NCI-H524 treated with DMSO at 0.1 percent for 48 hours (cell line): ENCODE results near the gene USP17L11.
"Not testable (repeated sequence)": the region's sequence is repeated elsewhere in the genome, so short reads cannot be mapped to it uniquely, and the experiment has no call there.

Experiments used
- DNase-seq: peaks from one replicate; lab custom pipeline; 2025; lab: John Stamatoyannopoulos, UW

The USP17L11 gene, protein sequence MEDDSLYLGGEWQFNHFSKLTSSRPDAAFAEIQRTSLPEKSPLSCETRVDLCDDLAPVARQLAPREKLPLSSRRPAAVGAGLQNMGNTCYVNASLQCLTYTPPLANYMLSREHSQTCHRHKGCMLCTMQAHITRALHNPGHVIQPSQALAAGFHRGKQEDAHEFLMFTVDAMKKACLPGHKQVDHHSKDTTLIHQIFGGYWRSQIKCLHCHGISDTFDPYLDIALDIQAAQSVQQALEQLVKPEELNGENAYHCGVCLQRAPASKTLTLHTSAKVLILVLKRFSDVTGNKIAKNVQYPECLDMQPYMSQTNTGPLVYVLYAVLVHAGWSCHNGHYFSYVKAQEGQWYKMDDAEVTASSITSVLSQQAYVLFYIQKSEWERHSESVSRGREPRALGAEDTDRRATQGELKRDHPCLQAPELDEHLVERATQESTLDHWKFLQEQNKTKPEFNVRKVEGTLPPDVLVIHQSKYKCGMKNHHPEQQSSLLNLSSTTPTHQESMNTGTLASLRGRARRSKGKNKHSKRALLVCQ

DNA sequence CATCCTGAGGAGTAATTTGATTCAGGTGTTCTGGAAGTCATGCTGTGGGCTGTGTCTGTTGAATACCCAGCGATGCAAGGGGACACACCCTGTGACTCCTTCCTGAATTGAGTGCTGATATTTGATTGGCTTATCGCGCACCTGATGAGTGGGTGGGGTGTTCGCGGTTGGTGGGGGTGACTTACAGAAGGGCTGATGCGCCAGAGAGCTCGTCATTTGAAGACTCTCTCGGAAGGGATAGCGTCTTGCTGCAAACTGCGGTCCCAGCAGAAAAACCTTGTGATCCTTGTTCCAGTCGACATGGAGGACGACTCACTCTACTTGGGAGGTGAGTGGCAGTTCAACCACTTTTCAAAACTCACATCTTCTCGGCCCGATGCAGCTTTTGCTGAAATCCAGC is at the start of gene USP17L11:
Gene USP17L11, plus strand, starts transcription at position 301 of the 400 bp plus-strand sequence. Its CDS starts 0 bp downstream, at position 301.
- DNase-seq: not testable (repeated sequence)

DNA sequence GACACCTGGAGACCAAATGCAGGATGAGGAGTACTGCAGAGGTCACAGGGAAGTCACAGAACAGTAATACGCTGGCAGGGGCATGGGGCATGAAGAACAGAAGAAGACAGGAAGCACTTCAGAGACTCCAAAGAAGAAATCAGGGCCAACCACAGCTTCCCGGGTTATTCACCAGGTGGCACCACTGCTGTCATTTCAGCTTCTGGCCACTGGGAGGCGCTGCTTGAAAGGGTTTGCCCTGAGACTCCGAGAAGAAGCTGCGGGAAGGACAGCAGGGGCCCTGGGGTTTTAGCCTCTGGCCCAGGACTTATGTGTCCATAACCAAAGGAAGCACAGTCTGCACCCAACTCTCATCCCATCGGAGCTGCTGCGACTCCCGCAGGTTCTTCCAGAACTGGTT is 49.2 kb upstream of the USP17L11 start:
- DNase-seq: not testable (repeated sequence)

DNA sequence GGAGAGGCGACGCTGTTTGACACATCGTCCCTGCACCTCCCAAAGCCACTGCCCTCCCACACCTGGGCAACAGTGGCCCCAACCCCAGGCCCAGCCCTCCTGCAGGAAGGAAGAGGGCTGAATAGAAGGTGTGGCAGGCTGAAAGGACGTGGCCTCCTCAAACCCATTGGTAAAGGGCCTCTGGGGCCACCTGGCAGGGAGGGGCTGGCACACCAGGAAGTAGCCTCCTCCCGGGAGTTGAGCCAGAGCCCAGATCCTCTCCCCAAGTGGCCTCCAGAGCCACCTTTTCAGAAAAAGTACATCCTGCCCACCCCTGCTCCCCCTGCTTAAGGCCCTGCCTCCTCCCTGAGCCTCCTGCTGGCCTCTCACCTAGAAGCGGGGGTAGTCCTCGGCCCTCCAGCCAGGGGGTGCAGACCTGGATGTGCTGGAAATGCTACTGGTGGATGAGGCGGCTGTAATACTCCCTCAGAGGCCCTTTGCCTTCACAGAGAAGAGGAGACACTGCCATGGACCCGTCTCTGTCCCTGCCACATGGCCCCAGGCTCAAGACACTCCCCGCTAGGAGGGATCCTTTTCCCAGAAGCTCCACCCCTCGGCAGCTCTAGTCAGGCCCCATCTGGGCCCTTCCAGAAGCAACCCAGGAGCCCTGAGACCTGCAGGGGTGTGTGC is 45.3 kb upstream of the USP17L11 start, which contains the start of gene FAM90A26:
Gene FAM90A26, plus strand, starts transcription at position 619 of the 669 bp plus-strand sequence. CDS start 2,764 bp downstream, outside the sequence.
- not testable (repeated sequence) for DNase-seq

DNA sequence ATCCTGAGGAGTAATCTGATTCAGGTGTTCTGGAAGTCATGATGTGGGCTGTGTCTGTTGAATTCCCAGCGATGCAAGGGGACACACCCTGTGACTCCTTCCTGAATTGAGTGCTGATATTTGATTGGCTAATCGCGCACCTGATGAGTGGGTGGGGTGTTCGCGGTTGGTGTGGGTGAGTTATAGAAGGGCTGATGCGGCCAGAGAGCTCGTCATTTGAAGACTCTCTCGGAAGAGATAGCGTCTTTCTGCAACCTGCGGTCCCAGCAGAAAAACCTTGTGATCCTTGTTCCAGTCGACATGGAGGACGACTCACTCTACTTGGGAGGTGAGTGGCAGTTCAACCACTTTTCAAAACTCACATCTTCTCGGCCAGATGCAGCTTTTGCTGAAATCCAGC is 4.8 kb upstream of the USP17L11 start, which contains the start of gene USP17L10:
Gene USP17L10, plus strand, starts transcription at position 301 of the 400 bp plus-strand sequence. Its CDS starts 0 bp downstream, at position 301.
- DNase-seq: not testable (repeated sequence)

DNA sequence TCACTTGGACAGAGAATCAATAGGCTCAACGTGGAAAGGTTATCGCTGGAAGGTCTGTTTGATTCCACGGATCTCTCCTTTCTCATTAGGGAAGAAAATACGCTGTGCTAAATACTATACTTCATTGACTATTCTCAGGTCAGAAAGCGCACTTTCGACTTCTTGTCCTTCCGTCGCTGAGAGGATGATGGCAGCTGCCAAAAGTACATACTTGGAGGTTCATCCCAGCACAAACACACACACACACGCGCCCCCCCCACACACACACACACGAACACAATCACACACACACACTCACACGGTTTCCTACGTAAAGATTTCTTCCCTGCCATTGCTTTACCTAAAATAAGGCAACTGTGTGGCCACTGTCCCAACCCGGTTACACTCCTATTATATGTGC is 504 bp upstream of the USP17L11 start:
- not testable (repeated sequence) for DNase-seq

DNA sequence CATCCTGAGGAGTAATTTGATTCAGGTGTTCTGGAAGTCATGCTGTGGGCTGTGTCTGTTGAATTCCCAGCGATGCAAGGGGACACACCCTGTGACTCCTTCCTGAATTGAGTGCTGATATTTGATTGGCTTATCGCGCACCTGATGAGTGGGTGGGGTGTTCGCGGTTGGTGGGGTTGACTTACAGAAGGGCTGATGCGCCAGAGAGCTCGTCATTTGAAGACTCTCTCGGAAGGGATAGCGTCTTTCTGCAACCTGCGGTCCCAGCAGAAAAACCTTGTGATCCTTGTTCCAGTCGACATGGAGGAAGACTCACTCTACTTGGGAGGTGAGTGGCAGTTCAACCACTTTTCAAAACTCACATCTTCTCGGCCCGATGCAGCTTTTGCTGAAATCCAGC is 4.6 kb downstream of the USP17L11 start, which contains the start of gene USP17L12:
Gene USP17L12, plus strand, starts transcription at position 301 of the 400 bp plus-strand sequence. Its CDS starts 0 bp downstream, at position 301.
- not testable (repeated sequence) for DNase-seq

DNA sequence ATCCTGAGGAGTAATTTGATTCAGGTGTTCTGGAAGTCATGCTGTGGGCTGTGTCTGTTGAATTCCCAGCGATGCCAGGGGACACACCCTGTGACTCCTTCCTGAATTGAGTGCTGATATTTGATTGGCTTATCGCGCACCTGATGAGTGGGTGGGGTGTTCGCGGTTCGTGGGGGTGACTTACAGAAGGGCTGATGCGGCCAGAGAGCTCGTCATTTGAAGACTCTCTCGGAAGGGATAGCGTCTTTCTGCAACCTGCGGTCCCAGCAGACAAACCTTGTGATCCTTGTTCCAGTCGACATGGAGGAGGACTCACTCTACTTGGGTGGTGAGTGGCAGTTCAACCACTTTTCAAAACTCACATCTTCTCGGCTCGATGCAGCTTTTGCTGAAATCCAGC is 9.4 kb downstream of the USP17L11 start, which contains the start of gene USP17L13:
Gene USP17L13, plus strand, starts transcription at position 301 of the 400 bp plus-strand sequence. Its CDS starts 0 bp downstream, at position 301.
- DNase-seq: not testable (repeated sequence)

DNA sequence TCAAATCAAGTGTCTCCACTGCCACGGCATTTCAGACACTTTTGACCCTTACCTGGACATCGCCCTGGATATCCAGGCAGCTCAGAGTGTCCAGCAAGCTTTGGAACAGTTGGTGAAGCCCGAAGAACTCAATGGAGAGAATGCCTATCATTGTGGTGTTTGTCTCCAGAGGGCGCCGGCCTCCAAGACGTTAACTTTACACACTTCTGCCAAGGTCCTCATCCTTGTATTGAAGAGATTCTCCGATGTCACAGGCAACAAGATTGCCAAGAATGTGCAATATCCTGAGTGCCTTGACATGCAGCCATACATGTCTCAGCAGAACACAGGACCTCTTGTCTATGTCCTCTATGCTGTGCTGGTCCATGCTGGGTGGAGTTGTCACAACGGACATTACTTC is 15.0 kb downstream of the USP17L11 start:
- DNase-seq: not testable (repeated sequence)

DNA sequence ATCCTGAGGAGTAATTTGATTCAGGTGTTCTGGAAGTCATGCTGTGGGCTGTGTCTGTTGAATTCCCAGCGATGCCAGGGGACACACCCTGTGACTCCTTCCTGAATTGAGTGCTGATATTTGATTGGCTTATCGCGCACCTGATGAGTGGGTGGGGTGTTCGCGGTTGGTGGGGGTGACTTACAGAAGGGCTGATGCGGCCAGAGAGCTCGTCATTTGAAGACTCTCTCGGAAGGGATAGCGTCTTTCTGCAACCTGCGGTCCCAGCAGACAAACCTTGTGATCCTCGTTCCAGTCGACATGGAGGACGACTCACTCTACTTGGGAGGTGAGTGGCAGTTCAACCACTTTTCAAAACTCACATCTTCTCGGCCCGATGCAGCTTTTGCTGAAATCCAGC is 18.9 kb downstream of the USP17L11 start, which contains the start of gene USP17L15:
Gene USP17L15, plus strand, starts transcription at position 301 of the 400 bp plus-strand sequence. Its CDS starts 0 bp downstream, at position 301.
- DNase-seq: not testable (repeated sequence)

DNA sequence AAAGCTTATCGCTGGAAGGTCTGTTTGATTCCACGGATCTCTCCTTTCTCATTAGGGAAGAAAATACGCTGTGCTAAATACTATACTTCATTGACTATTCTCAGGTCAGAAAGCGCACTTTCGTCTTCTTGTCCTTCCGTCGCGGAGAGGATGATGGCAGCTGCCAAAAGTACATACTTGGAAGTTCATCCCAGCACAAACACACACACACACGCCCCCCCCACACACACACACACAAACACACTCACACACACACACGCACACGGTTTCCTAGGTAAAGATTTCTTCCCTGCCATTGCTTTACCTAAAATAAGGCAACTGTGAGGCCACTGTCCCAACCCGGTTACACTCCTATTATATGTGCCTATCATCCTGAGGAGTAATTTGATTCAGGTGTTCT is 23.3 kb downstream of the USP17L11 start:
- DNase-seq: not testable (repeated sequence)

DNA sequence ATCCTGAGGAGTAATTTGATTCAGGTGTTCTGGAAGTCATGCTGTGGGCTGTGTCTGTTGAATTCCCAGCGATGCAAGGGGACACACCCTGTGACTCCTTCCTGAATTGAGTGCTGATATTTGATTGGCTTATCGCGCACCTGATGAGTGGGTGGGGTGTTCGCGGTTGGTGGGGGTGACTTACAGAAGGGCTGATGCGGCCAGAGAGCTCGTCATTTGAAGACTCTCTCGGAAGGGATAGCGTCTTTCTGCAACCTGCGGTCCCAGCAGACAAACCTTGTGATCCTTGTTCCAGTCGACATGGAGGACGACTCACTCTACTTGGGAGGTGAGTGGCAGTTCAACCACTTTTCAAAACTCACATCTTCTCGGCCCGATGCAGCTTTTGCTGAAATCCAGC is 28.4 kb downstream of the USP17L11 start, which contains the start of gene USP17L17:
Gene USP17L17, plus strand, starts transcription at position 301 of the 400 bp plus-strand sequence. Its CDS starts 0 bp downstream, at position 301.
- DNase-seq: not testable (repeated sequence)

DNA sequence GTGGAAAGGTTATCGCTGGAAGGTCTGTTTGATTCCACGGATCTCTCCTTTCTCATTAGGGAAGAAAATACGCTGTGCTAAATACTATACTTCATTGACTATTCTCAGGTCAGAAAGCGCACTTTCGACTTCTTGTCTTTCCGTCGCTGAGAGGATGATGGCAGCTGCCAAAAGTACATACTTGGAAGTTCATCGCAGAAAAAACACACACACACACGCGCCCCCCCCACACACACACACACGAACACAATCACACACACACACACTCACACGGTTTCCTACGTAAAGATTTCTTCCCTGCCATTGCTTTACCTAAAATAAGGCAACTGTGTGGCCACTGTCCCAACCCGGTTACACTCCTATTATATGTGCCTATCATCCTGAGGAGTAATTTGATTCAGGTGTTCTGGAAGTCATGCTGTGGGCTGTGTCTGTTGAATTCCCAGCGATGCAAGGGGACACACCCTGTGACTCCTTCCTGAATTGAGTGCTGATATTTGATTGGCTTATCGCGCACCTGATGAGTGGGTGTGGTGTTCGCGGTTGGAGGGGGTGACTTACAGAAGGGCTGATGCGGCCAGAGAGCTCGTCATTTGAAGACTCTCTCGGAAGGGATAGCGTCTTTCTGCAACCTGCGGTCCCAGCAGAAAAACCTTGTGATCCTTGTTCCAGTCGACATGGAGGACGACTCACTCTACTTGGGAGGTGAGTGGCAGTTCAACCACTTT is 32.9 kb downstream of the USP17L11 start, which contains the start of gene USP17L18:
Gene USP17L18, plus strand, starts transcription at position 678 of the 728 bp plus-strand sequence. Its CDS starts 0 bp downstream, at position 678.
- DNase-seq: not testable (repeated sequence)

DNA sequence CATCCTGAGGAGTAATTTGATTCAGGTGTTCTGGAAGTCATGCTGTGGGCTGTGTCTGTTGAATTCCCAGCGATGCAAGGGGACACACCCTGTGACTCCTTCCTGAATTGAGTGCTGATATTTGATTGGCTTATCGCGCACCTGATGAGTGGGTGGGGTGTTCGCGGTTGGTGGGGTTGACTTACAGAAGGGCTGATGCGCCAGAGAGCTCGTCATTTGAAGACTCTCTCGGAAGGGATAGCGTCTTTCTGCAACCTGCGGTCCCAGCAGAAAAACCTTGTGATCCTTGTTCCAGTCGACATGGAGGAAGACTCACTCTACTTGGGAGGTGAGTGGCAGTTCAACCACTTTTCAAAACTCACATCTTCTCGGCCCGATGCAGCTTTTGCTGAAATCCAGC is 37.9 kb downstream of the USP17L11 start, which contains the start of gene USP17L19:
Gene USP17L19, plus strand, starts transcription at position 301 of the 400 bp plus-strand sequence. Its CDS starts 0 bp downstream, at position 301.
- DNase-seq: not testable (repeated sequence)

DNA sequence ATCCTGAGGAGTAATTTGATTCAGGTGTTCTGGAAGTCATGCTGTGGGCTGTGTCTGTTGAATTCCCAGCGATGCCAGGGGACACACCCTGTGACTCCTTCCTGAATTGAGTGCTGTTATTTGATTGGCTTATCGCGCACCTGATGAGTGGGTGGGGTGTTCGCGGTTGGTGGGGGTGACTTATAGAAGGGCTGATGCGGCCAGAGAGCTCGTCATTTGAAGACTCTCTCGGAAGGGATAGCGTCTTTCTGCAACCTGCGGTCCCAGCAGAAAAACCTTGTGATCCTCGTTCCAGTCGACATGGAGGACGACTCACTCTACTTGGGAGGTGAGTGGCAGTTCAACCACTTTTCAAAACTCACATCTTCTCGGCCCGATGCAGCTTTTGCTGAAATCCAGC is 42.6 kb downstream of the USP17L11 start, which contains the start of gene USP17L20:
Gene USP17L20, plus strand, starts transcription at position 301 of the 400 bp plus-strand sequence. Its CDS starts 0 bp downstream, at position 301.
- not testable (repeated sequence) for DNase-seq

DNA sequence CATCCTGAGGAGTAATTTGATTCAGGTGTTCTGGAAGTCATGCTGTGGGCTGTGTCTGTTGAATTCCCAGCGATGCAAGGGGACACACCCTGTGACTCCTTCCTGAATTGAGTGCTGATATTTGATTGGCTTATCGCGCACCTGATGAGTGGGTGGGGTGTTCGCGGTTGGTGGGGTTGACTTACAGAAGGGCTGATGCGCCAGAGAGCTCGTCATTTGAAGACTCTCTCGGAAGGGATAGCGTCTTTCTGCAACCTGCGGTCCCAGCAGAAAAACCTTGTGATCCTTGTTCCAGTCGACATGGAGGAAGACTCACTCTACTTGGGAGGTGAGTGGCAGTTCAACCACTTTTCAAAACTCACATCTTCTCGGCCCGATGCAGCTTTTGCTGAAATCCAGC is 47.4 kb downstream of the USP17L11 start, which contains the start of gene USP17L21:
Gene USP17L21, plus strand, starts transcription at position 301 of the 400 bp plus-strand sequence. Its CDS starts 0 bp downstream, at position 301.
- DNase-seq: not testable (repeated sequence)
